CD4-positive, alpha-beta T cell treated with Interleukin-4 for 1 hour (primary cell): ENCODE results near the gene MAN1A1.

Experiments used
- DNase-seq, 2 donors: peaks; one replicate each; pipeline ENCODE4 v3.0.0-alpha.2; 2020 to 2022

Gene MAN1A1

GRCh38 chr6:119267126-119267905, 82.2 kb downstream of the MAN1A1 start:
- peak in 1 of 2 donors; percentile 19 for DNase-seq

- no peak for DNase-seq
Observed at GRCh38 chr6:119264854-119265397, 84.6 kb downstream of the MAN1A1 start.

DNA sequence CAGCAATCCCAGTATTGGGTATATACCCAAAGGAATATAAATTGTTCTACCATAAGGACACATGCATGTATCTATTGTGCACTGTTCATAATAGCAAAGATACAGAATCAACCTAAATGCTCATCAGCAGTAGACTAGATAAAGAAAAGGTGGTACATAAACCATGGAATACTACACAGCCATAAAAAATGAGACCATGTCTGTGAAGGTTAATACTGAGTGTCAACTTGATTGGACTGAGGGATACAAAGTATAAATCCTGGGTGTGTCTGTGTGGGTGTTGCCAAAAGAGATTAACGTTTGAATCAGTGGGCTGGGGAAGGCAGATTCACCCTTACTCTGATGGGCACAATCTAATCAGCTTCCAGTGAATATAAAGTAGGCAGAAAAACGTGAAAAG, 86.9 kb downstream of the MAN1A1 start:
- no peak for DNase-seq

DNA sequence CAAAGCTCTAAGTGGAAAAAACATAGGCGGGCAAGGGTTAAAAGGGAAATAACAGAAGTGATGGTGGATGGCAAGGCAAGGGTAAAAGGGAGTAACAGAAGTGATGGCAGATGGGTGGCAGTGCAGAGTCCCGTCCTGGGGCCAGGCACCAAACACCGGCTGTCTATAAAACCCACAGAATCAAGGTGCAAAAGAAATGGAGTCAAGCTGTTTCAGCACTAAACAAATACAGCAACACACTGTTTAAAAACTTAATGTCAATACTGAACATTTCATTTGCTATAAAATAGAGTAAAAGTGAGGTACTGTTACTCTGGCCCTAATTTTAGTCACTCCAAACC, 87.6 kb downstream of the MAN1A1 start:
- no peak for DNase-seq

DNA sequence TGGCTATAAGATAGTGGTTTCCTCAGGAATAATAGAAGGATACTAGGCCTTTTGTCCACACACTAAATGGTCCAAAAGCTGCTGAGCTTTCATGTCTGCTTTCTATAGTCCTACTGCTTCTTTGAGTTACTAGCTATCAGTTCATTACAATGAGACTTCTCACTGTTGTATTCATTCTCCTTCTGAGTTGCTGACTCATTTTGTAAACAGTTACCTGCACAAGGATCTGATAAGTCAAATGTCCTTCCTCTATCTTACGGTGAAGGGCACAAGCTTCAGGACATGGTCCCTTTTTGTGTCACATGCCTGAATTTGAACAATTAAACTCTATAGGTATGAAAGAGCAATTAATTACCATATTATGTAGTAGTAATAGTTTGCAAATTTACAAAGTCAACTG, 90.5 kb downstream of the MAN1A1 start:
- no peak for DNase-seq

DNA sequence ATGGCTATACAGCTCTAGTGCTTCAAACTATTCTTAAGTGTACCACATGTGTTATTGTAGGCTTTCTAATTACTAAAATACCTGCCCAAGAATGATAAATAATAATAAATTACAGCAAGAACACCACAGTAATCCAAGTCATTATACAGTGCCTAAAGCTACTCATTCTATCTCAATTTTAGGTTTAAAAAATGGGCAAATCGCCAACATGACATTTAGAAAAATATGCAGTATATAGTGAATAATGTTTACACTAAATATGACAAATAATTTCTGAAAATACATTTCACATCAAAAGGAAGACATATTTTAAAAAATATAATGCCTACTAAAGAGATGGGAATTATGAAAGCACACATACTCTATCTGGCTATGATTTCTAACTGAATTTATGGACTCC, 91.8 kb downstream of the MAN1A1 start:
- no peak for DNase-seq

DNA sequence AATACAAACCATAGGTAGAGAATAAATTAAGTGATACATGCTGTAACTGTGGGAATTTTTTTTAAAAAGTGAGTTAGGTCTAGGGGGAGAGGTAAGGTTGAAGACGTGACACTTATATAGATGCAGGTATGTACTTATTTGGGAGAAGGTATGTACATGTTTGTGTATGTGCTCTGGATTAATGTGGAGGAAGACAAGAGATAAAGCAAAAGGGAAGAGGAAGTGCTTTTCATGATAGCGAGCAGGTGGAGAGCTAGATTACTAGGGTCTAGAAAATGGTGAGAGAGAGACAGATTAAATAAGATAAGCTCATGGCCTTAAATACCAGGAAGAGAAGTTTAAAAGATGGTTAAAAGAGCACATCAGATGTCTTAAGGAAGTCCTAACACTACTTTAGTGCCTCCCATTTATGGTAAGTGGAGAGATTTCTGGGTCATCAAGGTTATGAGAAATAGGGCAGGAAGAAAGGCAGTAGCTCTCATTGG, 92.5 kb downstream of the MAN1A1 start:
- no peak for DNase-seq

DNA sequence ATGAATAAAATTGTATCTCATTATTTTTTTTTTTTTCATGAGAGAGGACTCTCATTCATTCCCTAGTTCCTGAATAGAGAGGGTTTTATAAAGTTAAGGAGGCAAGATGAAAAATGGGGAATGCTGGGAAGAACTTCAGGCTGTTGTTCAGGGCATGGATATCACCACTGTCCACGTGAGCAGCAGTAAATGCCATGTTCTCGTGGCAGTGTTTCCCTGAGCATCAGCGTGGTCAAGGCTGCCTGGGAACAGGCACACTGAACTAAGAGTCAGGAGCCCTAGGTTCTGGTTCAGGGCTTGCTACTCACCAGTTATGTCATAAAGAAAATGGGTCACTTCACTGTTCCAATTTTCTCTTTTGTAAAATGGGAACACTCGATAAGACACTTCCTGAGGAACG, 93.2 kb downstream of the MAN1A1 start:
- no peak for DNase-seq

GRCh38 chr6:119255492-119255891, 94.1 kb downstream of the MAN1A1 start:
- no peak for DNase-seq

DNA sequence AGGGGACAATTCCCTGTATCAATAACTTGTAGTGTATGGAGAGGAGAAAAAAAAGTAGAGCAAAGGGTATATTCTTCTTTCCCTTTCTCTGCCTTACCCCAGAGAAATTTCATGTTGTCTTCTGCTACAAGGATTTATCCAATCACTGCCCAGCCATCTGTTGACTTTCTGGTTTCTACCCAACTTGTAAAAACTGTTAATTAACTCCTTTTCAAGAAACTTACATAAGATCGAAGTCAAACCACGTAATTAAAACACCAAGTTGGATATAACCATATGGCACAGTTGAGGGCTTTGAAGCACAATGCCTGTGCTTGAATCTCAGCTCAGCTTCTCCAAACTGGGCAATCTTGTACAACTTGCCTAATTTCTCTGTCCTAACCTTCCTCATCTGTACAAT, 99.5 kb downstream of the MAN1A1 start:
- DNase-seq = no peak

DNA sequence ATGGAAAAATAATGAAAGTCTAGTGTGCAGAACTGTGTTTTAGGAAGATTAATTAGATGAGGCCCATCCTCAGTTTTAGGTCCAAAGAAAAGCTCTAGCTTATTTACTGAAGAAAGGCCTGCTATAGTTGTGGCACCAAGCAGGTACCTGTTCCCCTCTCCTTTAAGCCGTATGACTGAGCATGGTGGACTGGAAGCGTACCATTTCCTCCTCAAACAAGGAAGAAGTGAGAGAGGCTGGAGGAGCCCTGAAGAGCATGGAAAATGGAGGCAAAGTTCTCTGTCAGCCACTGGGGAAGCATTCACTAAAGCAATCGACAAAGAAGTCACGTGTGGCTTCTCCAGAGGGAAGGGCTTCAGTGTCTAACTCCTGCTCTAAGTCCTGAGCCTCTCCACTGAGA, 100.2 kb downstream of the MAN1A1 start:
- no peak for DNase-seq

DNA sequence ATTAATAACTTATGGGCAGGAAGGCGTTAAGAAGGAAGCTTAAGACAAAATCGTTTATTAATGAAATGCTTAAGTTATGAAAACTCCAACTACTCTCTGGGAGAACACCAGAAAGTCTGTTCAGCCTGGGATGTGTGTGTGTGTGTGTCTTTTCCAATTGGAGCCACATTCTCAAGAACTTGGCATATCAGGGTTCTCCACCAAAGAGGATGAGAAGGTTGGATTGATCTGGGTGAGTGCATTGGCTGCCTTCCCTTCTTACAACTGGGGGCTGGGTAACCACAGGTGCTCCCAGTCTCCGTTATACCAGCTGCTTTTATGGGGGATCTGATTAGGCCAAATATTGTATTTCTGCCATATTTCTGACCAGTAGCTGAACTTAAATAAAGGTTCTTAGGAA, 102.1 kb downstream of the MAN1A1 start:
- DNase-seq = no peak

GRCh38 chr6:119243657-119244056, 105.9 kb downstream of the MAN1A1 start:
- no peak for DNase-seq

- no peak for DNase-seq
Observed at GRCh38 chr6:119243037-119243436, 106.5 kb downstream of the MAN1A1 start.

GRCh38 chr6:119241540-119242309, 107.8 kb downstream of the MAN1A1 start:
- DNase-seq = no peak

DNA sequence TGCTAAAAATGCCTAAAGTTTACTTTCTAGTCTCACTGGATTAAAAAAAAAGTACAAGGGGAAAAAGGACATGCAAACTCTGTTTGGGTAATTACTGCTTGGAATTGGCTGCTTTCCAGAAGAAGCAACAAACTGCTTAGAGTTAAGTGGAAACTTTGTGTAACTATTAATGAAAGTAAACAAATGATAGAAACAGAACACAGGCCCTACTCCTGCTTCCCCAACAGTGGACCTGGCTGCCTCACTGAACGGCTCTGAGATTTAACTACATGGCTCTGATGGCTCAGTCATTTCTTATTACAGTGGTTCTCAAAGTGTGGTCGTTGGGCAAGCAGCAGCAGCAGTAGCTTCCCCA, 108.5 kb downstream of the MAN1A1 start:
- DNase-seq = no peak

DNA sequence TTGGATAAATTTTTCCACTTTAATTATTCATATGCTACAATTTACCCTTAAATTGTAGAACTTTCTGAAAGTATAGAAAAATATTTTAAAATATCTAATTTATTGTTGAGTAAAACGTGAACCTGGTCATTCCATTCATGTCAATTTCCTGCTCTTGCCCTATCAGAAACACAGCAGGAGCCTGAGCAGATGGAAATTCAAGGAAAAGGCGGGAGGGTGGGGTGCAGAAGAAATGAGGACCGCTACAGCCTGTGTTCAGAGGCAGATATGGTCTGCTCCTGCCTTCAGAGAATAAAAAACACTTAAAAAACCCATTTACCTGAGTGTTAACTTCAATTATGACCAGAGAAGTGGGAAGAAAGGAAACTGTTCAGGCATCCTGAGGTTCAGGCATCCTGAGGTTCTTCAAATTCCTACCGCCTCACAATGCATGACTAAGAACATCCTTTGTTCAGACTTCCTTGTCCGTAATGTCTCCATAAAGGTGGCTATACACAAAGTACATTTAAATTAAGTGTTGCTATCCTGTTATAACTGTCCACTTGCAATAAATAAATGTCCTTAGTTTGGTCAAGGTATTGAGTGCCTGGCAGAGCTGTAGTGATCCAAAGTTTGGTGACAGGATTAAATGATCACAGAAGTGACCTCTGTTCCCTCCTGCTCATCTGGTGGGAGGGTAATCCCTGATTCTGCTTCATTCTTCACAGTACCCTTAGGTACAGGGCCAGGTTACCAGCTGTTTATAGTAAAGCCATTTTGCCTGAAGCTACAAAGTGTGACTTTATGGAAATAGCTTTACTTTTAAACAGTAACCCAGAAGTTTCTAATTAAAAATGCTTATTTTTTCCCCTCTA, 109.1 kb downstream of the MAN1A1 start:
- no peak for DNase-seq

- DNase-seq = no peak
Observed at GRCh38 chr6:119237177-119237715, 112.3 kb downstream of the MAN1A1 start.

DNA sequence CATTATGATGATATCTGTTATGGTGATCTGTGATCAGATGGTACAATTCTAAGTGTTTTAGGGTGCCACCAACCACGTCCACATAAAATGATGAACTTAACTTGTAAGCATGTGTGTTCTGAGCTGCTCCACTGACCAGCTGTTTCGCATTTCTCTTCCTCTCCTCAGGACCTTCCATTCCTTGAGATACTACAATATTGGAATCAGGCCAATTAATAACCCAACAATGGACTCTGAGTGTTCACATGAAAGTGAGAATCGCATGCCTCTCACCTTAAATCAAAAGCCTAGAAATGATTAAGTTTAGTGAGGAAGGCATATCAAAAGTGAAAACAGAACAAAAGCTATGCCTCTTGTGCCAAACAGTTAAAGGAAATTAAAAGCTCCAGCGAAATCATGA, 114.6 kb downstream of the MAN1A1 start:
- DNase-seq = no peak

DNA sequence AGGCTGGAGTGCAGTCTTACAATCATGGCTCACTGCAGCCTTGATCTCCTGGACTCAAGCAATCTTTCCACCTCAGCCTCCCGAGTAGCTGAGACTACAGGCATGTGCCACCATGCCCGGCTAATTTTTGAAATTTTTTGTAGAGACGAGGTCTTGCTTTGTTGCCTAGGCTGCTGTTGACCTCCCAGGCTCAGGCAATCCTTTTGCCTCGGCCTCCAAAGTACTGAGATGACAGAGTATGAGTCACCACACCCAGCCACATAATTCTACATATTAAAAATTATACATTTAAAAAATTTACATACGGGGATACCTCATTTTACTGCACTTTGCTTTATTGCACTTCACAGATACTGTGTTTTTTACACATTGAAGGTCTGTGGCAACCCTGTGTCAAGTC, 115.1 kb downstream of the MAN1A1 start:
- DNase-seq = no peak

- DNase-seq = no peak
Observed at GRCh38 chr6:119233312-119233984, 116.1 kb downstream of the MAN1A1 start.

DNA sequence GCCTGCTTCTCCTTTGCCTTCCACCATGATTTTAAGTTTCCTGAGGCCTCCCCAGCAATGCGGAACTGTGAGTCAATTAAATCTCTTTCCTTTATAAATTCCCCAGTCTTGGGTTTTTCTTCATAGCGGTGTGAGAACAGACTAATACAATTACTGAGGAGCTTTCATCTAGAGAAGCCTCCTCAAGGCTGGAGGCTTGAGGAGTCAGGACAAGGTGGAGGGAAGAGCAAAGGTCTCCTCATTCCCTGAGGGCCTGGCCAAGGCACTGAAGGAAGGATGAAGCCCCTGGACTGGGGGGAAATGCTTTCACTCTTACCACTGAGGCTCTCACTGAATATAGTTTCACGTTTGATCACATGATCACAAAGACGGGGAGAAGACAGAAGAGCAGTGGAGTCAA, 118.2 kb downstream of the MAN1A1 start:
- DNase-seq = no peak
